Measurements from ENCODE around the gene KRT23. TPM values are rescaled to one million over a fixed set of nuclear protein-coding genes. Genes with fewer than 3 reads are reported as not detected.

The KRT23 gene
- total RNA-seq, 1 experiment from 2014 or later, result not detected

GRCh38 chr17:40909351-40909750 is 28.1 kb downstream of the KRT23 start:
- Histone ChIP-seq H3K27ac (peak overlapping the region; percentile 95), H3K27me3 (ENCODE audit: insufficient read depth, low read depth) (no peaks in the 10 kb centered on the region), H3K9me2 (ENCODE audit: insufficient read depth) (no peaks in the 10 kb centered on the region), H3F3A (ENCODE audit: insufficient read depth, low read depth) (peaks cover 19% of the 10 kb centered on the region), H3K4me1 (replicated peaks; ENCODE audit: insufficient read depth) (peaks cover 66% of the 10 kb centered on the region), H2AFZ (no peak overlapping the region), H3K9me3 (ENCODE audit: insufficient read depth, low read depth) (no peaks in the 10 kb centered on the region), H3K36me3 (ENCODE audit: low read depth) (no peaks in the 10 kb centered on the region), H3K4me3 (0 out of 2 replicates have a peak overlapping the region, but pooled peaks have one; percentile 16), H3K79me2 (ENCODE audit: low read depth) (no peaks in the 10 kb centered on the region), H4K20me1 (ENCODE audit: insufficient read depth) (no peaks in the 10 kb centered on the region), H3K4me2 (peak overlapping the region; percentile 58)
- POLR2A ChIA-PET (ENCODE audit: unreplicated experiment), result interaction anchor here (0.6 to 0.9 kb wide), 5 partner anchors 54 to 625 kb away, joined by 3 to 15 read pairs (median 4); no protein-coding TSS in a partner anchor
- CTCF ChIA-PET, result interaction anchor here (0.7 to 1.5 kb wide), 3 partner anchors 413 to 745 kb away, joined by 3 to 11 read pairs (median 7); no protein-coding TSS in a partner anchor
- BruUV-seq (replicated peaks), result no TSS peak
- intact Hi-C loops (cut with micrococcal nuclease; ENCODE audit: unreplicated experiment), result loop anchor here (1.0 to 5.0 kb wide), 11 partner anchors 53 to 757 kb away; no protein-coding TSS in a partner anchor
- peak; percentile 86 for TF ChIP-seq CTCF (conservative IDR thresholded peaks at IDR 0.05)
- TF ChIP-seq EZH2 (IDR thresholded peaks at IDR 0.05; ENCODE audit: low read depth), result no peak
- DNase-seq, result peak; percentile 79 to 92

- Histone ChIP-seq H3K4me1 (replicated peaks; ENCODE audit: insufficient read depth) (peaks cover 69% of the 10 kb centered on the region), H4K20me1 (ENCODE audit: insufficient read depth) (no peaks in the 10 kb centered on the region), H3K9me3 (ENCODE audit: insufficient read depth, low read depth) (no peaks in the 10 kb centered on the region), H3K27ac (no peak overlapping the region), H2AFZ (no peak overlapping the region), H3K27me3 (ENCODE audit: insufficient read depth, low read depth) (no peaks in the 10 kb centered on the region), H3F3A (ENCODE audit: insufficient read depth, low read depth) (peaks cover 40% of the 10 kb centered on the region), H3K9me2 (ENCODE audit: insufficient read depth) (no peaks in the 10 kb centered on the region), H3K4me3 (no peak overlapping the region), H3K36me3 (ENCODE audit: low read depth) (no peaks in the 10 kb centered on the region), H3K79me2 (ENCODE audit: low read depth) (no peaks in the 10 kb centered on the region), H3K4me2 (no peak overlapping the region)
- POLR2A ChIA-PET (ENCODE audit: unreplicated experiment), result interaction anchor here (0.5 kb wide), 1 partner anchor 599 kb away, joined by 8 read pairs; no protein-coding TSS in a partner anchor
- intact Hi-C loops (cut with micrococcal nuclease; ENCODE audit: unreplicated experiment), result loop anchor here (5.0 kb wide), 2 partner anchors 496 to 511 kb away; no protein-coding TSS in a partner anchor
- TF ChIP-seq CTCF (conservative IDR thresholded peaks at IDR 0.05) (no peak), EZH2 (IDR thresholded peaks at IDR 0.05; ENCODE audit: low read depth) (no peak)
- CTCF ChIA-PET, result interaction anchor here (0.6 to 1.1 kb wide), 3 partner anchors 42 to 513 kb away, joined by 3 to 9 read pairs (median 4); no protein-coding TSS in a partner anchor
- no peak for DNase-seq
- no TSS peak for BruUV-seq (replicated peaks)
Observed at GRCh38 chr17:40906613-40907012, 30.8 kb downstream of the KRT23 start.

- TF ChIP-seq CTCF (conservative IDR thresholded peaks at IDR 0.05), result no peak
- TF ChIP-seq EZH2 (IDR thresholded peaks at IDR 0.05; ENCODE audit: low read depth), result no peak
- Histone ChIP-seq H3K4me2 (no peak overlapping the region), H3K36me3 (ENCODE audit: low read depth) (no peaks in the 10 kb centered on the region), H3K9me2 (ENCODE audit: insufficient read depth) (no peaks in the 10 kb centered on the region), H3K79me2 (ENCODE audit: low read depth) (no peaks in the 10 kb centered on the region), H3K27me3 (ENCODE audit: insufficient read depth, low read depth) (no peaks in the 10 kb centered on the region), H3F3A (ENCODE audit: insufficient read depth, low read depth) (peaks cover 43% of the 10 kb centered on the region), H4K20me1 (ENCODE audit: insufficient read depth) (no peaks in the 10 kb centered on the region), H3K9me3 (ENCODE audit: insufficient read depth, low read depth) (no peaks in the 10 kb centered on the region), H2AFZ (no peak overlapping the region), H3K4me3 (no peak overlapping the region), H3K27ac (no peak overlapping the region), H3K4me1 (replicated peaks; ENCODE audit: insufficient read depth) (peaks cover 69% of the 10 kb centered on the region)
- ChIA-PET CTCF (interaction anchor here (1.0 kb wide), 1 partner anchor 348 kb away, joined by 3 read pairs; no protein-coding TSS in a partner anchor), POLR2A (ENCODE audit: unreplicated experiment) (no interaction called here)
- BruUV-seq (replicated peaks), result no TSS peak
- intact Hi-C loops (cut with micrococcal nuclease; ENCODE audit: unreplicated experiment), result loop anchor here (5.0 kb wide), 2 partner anchors 497 to 512 kb away; no protein-coding TSS in a partner anchor
- no peak for DNase-seq
Observed at GRCh38 chr17:40905370-40905769, 32.1 kb downstream of the KRT23 start.
